HS-5 (cell line): ENCODE data around the gene ULK4.
"Not testable (repeated sequence)": the region's sequence is repeated elsewhere in the genome, so short reads cannot be mapped to it uniquely, and the experiment has no call there.

Source experiments
- DNase-seq: peaks from one replicate; pipeline ENCODE4 v3.0.0-alpha.2; 2012; ENCODE audit warnings: low read depth

Gene ULK4

DNA sequence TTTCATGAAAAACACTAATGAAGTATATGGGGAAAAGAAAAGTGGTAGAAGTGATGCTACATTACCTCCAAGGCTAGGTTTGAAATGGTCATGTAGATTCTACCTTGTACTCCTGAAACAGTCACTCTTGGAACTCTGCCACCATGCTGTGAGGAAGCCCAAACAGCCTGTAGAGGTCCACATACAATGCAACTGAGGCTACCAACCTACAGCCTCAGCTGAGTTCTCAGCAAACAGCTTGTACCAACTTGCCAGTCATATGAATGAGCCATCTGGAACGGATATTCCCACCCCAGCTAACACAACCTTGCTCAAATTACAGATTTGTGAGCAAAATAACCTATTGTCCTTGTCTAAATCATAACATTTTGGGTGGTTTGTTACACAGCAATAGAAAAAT, 193.5 kb downstream of the ULK4 start:
- DNase-seq, result no peak

DNA sequence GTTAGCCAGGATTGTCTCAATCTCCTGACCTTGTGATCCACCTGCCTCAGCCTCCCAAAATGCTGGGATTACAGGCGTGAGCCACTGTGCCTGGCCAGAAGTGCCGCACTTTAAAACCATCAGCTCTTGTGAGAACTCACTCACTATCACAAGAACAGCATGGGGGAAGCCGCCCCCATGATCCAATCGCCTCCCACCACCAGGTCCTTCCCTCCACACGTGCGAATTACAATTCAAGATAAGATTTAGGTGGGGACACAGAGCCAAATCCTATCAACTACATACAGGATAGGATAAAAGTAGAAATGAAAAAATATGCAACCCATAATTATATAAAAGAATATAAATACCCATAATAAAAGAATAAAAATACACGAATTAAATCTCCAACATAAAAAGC, 199.0 kb downstream of the ULK4 start:
- DNase-seq, result not testable (repeated sequence)

DNA sequence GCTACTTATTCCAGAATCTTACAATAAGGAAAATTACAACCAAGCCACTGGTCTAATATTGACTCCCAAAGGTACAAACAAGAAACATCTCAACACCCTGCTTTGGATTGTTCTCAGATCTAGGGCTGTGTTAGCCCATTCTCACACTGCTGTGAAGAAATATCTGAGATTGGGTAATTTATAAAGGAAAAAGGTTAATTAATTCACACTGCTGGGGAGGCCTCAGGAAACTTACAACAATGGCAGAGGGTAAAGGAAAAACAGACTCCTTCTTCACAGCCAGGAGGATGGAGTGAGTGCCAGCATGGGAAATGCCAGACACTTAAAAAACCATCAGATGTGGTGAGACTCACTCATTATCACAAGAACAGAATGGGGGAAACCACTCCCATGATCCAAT, 208.3 kb downstream of the ULK4 start:
- no peak for DNase-seq

DNA sequence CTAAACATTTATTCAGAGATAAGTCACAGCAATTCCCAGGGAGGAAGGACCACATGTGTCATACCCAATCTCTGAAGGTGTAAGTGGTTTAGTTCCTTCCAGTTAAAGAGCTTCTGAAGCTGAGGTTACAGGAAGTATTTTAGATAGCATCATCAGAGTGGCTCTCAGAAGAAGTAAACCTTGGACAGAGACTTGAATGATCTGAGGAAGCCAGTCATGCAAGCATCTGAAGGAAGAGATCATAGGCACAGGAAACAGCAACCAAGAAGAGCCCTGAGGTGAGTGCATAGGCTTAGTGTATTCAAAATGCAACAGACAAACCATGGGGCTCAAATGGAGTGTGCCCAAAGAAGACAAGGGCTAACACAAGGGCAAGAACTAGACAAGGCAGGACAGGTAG, 210.3 kb downstream of the ULK4 start:
- DNase-seq, result no peak

DNA sequence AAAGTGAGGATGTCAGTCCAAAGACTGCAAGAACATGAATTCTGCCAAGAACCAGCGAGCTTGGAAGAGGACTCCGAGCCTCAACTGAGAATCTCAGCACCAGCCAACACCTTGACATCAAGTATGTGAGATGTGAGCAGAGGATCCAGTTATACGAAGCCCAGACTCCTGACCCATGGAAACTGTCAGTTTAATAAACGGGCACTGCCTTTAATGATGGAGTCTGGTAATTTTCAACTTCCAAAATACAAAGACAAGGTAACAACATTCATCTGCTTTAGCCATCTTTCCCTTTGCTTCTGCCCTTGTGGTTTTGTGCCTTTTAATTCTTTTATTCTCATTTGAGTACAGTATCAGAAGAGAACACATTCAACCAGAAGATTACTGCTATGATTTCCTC, 211.9 kb downstream of the ULK4 start:
- DNase-seq, result no peak

DNA sequence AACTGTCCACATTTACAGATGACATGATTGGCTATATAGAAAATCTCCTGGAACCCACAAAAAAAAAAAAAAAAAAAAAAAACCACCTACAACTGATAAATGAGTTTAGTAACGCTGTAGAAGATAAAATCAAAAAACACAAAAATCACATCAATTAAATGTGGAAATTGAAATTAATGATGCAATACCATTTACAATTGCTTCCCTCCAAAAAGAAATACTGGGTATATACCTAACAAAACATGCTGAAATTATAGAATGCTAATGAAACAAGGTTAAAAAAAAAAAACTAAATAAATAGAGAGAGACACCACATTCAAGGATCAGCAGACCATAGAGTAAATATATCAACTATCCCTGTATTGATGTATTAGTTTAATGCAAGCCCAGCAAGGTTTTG, 215.7 kb downstream of the ULK4 start:
- DNase-seq, result no peak

DNA sequence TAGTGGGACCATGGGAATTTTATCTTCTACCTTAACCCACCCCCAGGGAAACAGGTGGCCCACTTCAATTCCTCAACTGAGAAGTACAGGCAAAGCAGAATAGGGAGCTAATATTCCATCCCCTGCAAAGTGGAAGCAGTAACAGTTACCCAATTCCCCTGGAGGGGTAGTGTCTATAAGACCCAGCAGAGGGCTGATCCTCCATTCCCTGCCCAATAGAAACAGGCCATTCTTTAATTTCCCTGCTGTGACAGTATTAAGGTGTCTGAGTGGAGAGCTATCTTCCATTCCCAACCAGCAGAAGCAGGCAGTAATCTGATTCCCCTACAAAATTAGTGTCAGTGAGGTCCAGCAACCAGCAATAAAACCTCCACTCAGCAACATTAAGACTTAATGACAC, 219.8 kb downstream of the ULK4 start:
- DNase-seq, result no peak

DNA sequence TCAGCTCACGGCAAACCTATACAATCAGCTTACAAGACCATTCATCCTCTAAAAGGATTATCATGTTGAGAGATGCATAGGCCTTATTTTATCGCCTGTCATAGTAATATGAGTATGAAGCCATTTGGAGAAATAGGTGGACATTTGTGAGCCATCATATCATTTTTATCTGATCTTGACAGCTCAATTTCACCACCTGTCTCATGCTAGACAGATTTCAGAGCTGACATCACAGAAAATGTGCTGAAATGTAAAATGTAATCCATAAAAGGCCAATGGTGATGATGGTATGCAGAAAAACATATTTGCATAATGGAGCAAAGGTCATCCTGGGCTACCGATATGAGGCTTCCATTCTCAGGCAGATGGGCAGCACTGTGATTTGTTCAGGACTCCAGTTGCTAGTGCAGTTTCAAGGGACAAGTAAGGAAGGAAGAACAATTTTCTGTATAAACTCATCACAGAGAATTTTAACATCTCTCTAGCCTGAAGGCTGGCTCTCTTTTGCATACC, 221.5 kb downstream of the ULK4 start:
- no peak for DNase-seq

DNA sequence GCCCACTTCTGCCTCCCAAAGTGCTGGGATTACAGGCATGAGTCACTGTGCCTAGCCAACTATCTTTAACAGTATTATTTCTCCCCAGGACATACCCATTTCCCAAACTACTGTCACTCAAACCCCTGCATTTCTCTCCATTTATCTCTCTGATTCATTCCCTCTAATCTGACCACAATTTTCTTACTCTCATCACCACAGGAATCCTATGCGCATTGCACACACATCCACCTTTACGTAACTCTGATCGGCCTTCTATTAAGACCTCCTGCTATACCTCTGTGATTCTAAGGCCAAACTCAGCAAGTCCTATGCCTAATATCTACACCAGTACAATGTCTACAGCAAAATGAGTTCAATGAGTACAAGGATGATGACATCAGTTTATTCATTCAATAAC, 235.0 kb downstream of the ULK4 start:
- DNase-seq, result no peak

DNA sequence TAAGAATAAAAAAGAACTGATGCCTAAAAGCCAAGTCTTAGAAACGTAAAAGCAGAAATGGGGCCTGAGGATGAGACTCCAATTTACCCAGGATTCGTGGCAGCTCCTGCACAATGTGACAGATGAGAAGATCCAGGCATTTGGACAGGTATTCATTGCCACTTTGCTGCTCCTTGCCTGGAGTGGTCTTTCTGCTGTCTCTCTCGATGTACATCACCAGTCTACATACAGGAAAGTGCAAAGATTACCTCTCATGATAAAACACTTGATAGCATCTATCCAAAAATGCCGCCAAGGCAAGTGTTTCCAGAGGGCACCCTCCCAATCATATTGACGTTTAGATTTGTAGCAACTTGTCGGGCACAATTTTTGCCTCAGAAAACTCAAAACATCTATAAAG, 244.3 kb downstream of the ULK4 start:
- DNase-seq, result no peak

DNA sequence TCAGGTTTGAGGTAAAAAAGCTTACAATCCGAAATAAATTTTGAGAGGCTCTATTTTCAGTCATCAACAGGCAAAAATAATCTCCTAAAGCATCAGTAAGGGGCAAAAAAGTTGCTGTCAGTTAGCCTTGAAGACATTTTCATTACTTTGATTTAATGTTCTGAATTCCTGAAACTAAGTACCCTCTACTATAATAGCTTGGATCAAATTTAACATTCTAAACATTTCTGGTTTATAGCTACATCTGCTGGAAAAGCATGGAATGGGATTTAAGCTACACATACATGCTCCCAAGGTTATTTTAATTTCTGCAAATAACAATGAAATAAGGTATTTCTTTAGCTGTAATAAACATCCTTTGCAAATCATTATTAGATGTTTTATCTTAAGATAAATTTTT, 245.4 kb downstream of the ULK4 start:
- no peak for DNase-seq

DNA sequence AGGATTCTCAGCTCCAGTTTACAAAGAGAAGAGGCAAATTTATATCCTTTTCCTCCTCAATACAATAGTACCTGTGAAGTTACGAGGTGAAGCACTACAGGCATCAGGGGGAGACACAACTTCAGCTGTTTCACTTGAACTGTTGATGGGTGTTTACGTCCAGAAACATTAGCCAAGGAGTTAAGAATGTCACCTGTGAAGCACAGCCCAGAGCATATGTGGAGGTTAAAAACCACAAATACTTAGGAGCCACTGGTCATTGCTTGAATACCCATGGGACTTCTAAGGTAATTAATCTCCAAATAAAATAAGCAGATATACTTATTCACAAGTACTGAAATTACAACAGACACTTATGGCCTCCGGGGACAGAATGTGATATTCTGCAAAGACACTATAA, 246.5 kb downstream of the ULK4 start:
- no peak for DNase-seq

DNA sequence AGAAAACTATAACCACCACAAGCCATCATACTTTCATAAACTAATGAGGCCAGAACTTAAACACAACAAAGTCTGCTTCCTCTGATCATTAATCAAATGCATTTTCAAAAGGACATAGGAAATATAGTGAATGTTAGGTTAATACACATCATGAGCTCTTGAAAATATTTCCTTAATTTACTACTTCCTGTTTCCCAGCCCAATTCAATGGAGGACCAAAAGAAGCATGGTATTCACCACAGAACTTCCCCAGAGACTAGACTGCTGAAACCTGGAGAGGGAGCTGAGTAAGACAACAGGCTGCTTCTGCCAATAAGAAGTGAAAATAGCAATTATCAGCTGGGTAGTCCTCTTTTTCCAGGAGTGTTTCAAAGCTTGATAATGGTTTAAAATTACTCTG, 250.3 kb downstream of the ULK4 start:
- peak; percentile 37 for DNase-seq

DNA sequence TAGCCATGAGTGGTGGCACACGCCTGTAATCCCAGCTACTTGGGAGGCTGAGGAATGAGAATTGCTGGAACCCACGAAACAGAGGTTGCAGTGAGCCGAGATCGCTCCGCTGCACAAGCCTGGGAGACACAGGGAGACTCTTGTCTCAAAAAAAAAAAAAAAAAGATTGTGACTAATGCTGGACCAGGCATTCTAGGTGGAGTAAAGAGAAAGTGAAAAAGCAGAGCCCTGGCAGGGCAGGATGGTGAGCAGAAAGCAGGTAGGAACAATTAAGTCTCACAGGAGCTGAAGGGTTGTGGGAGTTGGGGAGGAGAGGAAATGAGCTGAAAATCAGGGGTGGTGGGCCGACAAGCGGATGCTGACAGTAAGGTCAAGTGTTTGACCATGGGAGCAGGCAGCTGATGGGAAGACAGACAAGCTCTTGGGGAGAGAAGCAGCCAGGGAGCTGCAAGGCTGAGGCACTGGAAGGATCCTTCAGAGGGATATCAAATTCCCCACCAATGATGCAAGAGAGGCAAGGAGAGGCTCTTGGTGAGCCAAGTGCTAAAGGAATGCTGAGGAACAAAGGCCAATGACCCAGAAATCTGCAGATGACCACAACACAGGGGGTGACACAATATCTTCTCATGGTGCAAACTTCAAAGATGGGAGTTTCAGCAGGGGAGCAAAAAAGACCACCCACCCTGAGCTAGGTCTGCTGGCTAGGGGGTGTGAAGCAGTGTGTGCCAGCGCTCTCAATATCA, 251.1 kb downstream of the ULK4 start:
- DNase-seq, result peak; percentile 82

DNA sequence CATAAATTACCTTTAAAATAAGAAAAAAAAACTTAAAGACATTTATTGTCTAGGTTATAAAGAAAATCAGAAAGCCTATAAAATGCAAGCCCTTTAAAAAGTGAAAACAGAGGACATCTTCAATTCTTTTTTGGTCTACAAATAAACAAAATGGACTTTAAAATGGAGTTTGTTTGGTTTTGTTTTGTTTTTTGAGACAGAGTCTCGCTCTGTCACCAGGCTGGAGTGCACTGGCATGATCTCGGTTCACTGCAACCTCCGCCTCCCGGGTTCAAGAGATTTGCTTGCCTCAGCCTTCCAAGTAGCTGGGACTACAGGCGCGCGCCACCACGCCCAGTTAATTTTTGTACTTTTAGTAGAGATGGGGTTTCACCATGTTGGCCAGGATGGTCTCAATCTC, 252.7 kb downstream of the ULK4 start:
- not testable (repeated sequence) for DNase-seq

DNA sequence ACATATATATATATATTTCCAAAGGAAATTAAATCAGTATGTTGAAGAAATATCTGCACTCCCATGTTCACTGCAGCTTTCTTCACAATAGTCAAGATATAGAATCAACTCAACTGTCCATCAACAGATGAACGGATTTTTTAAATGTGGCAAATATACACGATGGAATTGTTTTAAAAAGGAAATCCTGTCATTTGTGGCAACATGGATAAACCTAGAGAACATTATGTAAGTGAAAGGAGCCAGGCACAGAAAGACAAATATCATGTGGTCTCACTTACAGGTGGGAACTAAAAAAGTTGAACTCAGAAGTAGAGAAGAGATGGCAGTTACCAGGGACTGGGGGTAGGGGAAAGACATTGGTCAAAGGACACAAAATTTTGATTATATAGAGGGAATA, 253.7 kb downstream of the ULK4 start:
- DNase-seq, result no peak

DNA sequence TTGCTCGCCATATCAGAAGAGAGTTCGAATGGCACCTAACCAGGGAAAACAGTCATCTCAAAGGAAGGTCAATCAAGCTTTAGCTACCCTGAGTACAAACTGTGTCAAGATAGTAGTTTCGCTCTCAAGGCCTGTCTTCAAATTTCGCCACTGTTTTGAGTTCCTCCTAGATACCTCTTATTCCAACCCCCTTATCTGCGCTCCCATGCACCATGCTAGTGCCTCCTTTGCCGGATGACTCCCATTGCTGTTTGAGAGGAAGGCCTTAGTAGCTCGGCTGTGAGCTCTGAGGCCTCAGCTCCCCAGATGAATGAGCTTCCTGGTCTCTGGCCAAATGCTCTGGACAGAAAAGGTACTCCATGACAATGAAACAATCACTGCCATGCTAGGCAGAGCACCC, 256.0 kb downstream of the ULK4 start:
- DNase-seq, result no peak

DNA sequence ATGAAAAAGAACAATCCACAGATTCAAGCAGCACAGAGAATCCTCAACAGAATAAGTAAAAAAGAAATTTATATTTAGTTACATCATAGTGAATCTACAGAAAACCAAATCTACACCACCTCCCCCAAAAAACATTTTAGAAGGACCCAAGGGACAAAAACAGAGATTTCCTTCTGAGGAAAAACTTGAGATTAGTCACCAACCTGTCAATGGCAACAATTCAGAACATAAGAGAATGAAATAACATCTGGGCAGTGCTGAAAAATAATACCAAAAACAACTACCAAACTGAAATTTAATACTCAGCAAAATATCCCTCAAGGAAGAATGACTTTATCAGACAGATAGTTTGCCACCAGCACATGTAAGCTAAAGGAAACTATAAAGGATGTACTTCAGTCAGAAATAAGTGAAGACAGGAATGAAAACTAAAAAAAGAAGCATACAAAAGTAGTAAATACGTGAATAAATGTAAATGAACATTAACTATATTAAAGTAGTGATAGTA, 260.7 kb downstream of the ULK4 start:
- DNase-seq, result no peak

DNA sequence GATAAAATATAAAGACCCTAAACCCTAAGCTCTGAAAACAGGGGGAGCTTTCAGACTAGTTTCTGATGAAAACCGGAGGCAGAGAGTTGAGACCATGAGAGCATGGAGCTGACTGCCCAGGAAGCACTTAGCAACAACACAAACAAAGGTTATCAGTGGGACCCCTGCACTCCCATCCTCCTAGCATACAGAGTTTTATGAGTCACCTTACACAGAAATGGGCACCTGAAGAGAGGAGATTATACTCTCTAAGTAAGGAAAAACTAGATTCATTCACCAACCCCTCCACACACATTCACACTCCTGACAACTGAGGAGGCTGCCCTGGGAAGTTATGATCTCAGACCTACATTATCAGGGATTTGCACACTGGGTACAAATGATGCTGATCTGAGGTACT, 261.7 kb downstream of the ULK4 start:
- DNase-seq, result no peak

DNA sequence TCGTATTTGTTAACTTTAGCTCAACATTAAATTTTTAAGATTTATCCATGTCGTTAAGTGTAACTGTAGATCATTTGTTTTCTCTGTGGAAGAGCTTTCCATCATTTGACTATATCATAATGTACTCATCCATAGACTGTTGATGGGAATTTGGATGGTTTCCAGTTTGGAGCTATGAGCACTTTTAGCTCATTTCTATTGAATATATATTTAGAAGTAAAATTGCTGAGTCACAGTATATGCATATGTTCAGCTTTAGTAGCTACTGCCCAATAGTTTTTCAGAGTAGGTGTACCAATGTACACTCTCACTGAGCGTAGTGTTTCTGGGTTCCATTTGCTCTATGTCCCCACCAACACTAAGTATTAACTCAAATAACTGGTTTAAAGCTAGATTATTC, 263.0 kb downstream of the ULK4 start:
- no peak for DNase-seq

DNA sequence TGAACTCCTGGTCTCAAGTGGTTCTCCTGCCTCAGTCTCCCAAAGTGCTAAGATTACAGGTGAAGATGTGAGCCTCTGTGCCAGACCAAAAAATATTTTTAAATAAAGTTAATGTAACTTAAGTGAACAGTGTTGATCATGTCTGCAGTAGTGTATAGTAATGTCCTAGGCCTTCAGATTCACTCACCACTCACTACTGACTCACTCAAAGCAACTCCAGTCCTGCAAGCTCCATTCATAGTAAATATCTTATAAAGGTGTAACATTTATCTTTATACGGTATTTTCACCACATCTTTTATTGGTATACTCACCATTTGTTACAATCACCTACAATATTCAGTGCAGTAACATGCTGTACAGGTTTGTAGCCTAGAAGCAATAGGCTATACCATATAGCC, 264.2 kb downstream of the ULK4 start:
- DNase-seq, result no peak

DNA sequence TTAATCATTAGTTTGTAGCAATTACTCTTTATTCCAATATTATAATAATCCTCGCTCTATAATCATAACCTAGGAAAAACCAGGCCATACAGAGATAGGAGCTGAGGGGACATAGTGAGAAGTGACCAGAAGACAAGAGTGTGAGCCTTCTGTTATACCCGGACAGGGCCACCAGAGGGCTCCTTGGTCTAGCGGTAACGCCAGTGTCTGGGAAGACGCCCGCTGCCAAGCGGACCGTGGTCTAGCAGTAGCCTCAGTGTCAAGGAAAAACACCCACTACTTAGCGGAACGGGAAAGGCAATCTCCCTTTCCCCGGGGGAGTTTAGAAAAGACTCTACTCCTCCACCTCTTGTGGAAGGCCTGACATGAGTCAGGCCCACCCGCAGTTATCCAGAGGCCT, 266.1 kb downstream of the ULK4 start:
- DNase-seq, result not testable (repeated sequence)

DNA sequence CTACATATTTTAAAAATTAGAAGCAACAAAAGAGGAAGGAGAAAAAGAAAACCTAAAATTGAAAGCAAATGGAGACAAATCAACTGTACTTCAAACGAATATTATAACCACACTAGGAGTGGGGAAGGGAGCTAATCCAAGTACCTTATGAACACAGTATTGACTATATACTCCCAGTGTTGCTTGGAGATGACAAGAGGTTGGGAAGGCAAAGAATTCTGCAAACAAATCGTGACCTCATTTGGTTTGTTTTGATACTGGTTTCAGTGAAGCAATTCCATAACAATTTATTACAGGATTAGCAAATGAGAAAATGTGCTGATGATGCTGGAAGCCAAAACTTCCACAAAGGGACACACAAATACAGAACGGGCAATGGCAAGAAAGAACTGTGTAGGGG, 268.1 kb downstream of the ULK4 start:
- DNase-seq, result no peak
